Parathyroid adenoma (tissue), 2 donors: ENCODE results near the gene PRR23E.

ENCODE experiments used
- H2AFZ ChIP-seq: fragments of 300-600 bp; sonication (generic); one replicate; pipeline ENCODE4 v1.7.0; 2017; ENCODE audit warnings: antibody characterized with exemption, mild to moderate bottlenecking
- H3K27ac ChIP-seq: fragments of 300-600 bp; sonication (generic); one replicate; pipeline ENCODE4 v1.7.0; 2017
- H3K27me3 ChIP-seq: fragments of 300-600 bp; sonication (generic); one replicate; pipeline ENCODE4 v1.7.0; 2017; ENCODE audit warnings: low read length; ENCODE audit not compliant: control insufficient read depth, insufficient read depth
- H3K36me3 ChIP-seq: fragments of 300-600 bp; sonication (generic); one replicate; pipeline ENCODE4 v1.7.0; 2017; ENCODE audit warnings: low read length; ENCODE audit not compliant: control insufficient read depth, insufficient read depth
- H3K4me1 ChIP-seq: fragments of 300-600 bp; sonication (generic); one replicate; pipeline ENCODE4 v1.7.0; 2017; ENCODE audit warnings: control low read depth
- H3K4me2 ChIP-seq: fragments of 300-600 bp; sonication (generic); one replicate; pipeline ENCODE4 v1.7.0; 2017; ENCODE audit warnings: low read length
- H3K4me3 ChIP-seq: fragments of 300-600 bp; sonication (generic); one replicate; pipeline ENCODE4 v1.7.0; 2017; ENCODE audit warnings: low read depth, low read length
- H3K79me2 ChIP-seq: fragments of 300-600 bp; sonication (generic); one replicate; pipeline ENCODE4 v1.7.0; 2017; ENCODE audit warnings: control low read depth
- H3K9ac ChIP-seq: fragments of 300-600 bp; sonication (generic); one replicate; pipeline ENCODE4 v1.7.0; 2017; ENCODE audit warnings: mild to moderate bottlenecking
- H3K9me3 ChIP-seq: fragments of 300-600 bp; sonication (generic); one replicate; pipeline ENCODE4 v1.7.0; 2017; ENCODE audit warnings: low read length; ENCODE audit not compliant: control insufficient read depth
- CTCF ChIP-seq: fragments of 300-600 bp; sonication (generic); IDR thresholded peaks from one replicate; pipeline ENCODE4 v1.7.0; 2017; ENCODE audit warnings: antibody characterized with exemption, mild to moderate bottlenecking
- donor health status: primary hyperparathyroidism.

Gene PRR23E

GRCh38 chr3:127192576-127193232 is at the start of gene PRR23E:
PRR23E (plus strand) TSS chr3:127193131; CDS start chr3:127196686, 3,555 bp downstream.
- Histone ChIP-seq H3K36me3 (no peaks in the 10 kb centered on the region), H3K79me2 (no peaks in the 10 kb centered on the region), H3K27ac (no peak within 1 kb of the TSS), H3K9me3 (peaks cover 4% of the 10 kb centered on the region), H3K4me2 (no peak within 1 kb of the TSS), H3K9ac (no peak within 1 kb of the TSS), H3K27me3 (no peaks in the 10 kb centered on the region), H3K4me3 (no peak within 1 kb of the TSS), H3K4me1 (no peaks in the 10 kb centered on the region), H2AFZ (no peak within 1 kb of the TSS)
- no peak for TF ChIP-seq CTCF

GRCh38 chr3:127143172-127143571 is 49.8 kb upstream of the PRR23E start:
- H3K4me3 ChIP-seq: no peak overlapping the region
- no peak overlapping the region for H3K9ac ChIP-seq
- peaks cover 2% of the 10 kb centered on the region for H3K4me1 ChIP-seq
- H2AFZ ChIP-seq: no peak overlapping the region
- TF ChIP-seq CTCF: no peak
- H3K9me3 ChIP-seq: no peaks in the 10 kb centered on the region
- H3K36me3 ChIP-seq: no peaks in the 10 kb centered on the region
- H3K4me2 ChIP-seq: no peak overlapping the region
- no peaks in the 10 kb centered on the region for H3K27me3 ChIP-seq
- H3K27ac ChIP-seq: no peak overlapping the region
- H3K79me2 ChIP-seq: no peaks in the 10 kb centered on the region

- Histone ChIP-seq H3K27me3 (no peaks in the 10 kb centered on the region), H3K9ac (no peak overlapping the region), H2AFZ (no peak overlapping the region), H3K4me2 (no peak overlapping the region), H3K79me2 (no peaks in the 10 kb centered on the region), H3K27ac (no peak overlapping the region), H3K4me3 (no peak overlapping the region), H3K9me3 (no peaks in the 10 kb centered on the region), H3K4me1 (peaks cover 2% of the 10 kb centered on the region), H3K36me3 (no peaks in the 10 kb centered on the region)
- TF ChIP-seq CTCF: no peak
Measured at GRCh38 chr3:127144631-127145030, 48.3 kb upstream of the PRR23E start.

GRCh38 chr3:127145266-127145665 is 47.7 kb upstream of the PRR23E start:
- Histone ChIP-seq H3K9ac (no peak overlapping the region), H3K4me1 (peaks cover 2% of the 10 kb centered on the region), H3K9me3 (no peaks in the 10 kb centered on the region), H3K79me2 (no peaks in the 10 kb centered on the region), H3K27me3 (no peaks in the 10 kb centered on the region), H3K4me3 (no peak overlapping the region), H3K27ac (no peak overlapping the region), H2AFZ (no peak overlapping the region), H3K4me2 (no peak overlapping the region), H3K36me3 (no peaks in the 10 kb centered on the region)
- no peak for TF ChIP-seq CTCF

GRCh38 chr3:127147291-127147885 is 45.5 kb upstream of the PRR23E start:
- Histone ChIP-seq H3K9me3 (no peaks in the 10 kb centered on the region), H3K9ac (no peak overlapping the region), H2AFZ (no peak overlapping the region), H3K4me1 (no peaks in the 10 kb centered on the region), H3K79me2 (no peaks in the 10 kb centered on the region), H3K27ac (no peak overlapping the region), H3K4me3 (no peak overlapping the region), H3K36me3 (no peaks in the 10 kb centered on the region), H3K4me2 (no peak overlapping the region), H3K27me3 (no peaks in the 10 kb centered on the region)
- no peak for TF ChIP-seq CTCF
